Bone marrow (tissue), 2 donors: Measurements from ENCODE around the gene ACTR3C.

Source experiments
- DNase-seq, 2 donors: peaks; one replicate each; lab custom pipeline; 2025; lab: John Stamatoyannopoulos, UW

Gene ACTR3C

DNA sequence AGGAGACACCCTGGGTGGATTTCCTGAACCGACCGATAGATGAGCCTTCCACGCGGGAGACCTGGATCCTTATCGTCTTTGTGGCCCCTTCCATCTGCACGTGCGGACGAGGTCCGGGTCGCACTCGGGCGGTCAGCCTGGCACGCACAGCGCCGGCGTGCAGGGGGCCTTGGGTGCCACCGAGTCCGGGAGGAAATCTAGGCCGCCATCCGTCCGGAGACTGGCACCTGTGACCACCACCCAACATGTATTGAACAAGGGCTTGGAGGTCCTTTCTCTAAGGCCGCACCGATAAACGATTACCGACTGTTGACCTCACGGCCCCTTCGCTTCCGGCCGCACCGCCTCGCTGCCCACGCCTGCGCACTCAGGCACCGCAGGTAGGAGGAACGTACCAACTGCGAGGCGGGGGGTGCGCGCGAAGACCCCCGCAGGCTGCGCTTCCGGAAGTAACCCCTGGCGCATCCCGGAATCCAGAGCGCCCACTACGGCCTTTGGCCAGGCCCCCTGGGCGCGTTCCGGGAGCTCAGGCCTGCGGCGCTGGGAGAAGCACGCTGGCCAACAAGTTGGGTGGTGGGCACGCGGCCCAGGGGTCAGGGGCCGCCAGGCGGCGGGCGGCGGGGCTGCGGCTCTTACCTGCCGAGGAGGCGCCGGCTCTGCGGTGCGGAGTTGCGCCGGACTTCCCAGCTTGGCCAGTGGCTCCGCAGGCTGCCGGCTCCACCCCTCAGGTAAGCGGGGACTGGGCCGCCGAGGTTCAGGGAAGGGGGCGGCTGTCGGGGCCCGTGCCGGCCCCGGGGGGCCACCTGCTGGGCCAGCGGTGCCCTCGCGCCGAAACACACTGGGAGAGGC is at the start of gene ACTR3C, which contains the start of gene LRRC61:
Gene ACTR3C (minus strand): TSS at position 713 of the 849 bp plus-strand sequence. CDS start 28,249 bp downstream, outside the sequence.
Gene LRRC61 (plus strand): TSS at position 523 of the 849 bp plus-strand sequence. CDS start 13,507 bp downstream, outside the sequence.
- DNase-seq, result peak in 1 of 2 donors; percentile 26

DNA sequence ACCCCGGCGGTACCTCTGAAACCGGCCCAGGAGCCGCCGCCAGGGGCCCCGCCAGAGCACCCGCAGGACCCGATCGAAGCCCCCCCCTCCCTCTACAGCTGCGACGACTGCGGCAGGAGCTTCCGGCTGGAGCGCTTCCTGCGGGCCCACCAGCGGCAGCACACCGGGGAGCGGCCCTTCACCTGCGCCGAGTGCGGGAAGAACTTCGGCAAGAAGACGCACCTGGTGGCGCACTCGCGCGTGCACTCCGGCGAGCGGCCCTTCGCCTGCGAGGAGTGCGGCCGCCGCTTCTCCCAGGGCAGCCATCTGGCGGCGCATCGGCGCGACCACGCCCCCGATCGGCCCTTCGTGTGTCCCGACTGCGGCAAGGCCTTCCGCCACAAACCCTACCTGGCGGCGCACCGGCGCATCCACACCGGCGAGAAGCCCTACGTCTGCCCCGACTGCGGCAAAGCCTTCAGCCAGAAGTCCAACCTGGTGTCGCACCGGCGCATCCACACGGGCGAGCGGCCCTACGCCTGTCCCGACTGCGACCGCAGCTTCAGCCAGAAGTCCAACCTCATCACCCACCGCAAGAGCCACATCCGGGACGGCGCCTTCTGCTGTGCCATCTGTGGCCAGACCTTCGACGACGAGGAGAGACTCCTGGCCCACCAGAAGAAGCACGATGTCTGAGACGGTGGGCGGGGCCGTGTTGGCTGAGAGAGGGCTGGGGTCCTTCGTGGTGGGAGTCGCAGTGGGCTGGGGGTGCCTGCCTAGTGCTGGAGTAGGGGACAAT is 49.1 kb upstream of the ACTR3C start:
- DNase-seq, result no peak

DNA sequence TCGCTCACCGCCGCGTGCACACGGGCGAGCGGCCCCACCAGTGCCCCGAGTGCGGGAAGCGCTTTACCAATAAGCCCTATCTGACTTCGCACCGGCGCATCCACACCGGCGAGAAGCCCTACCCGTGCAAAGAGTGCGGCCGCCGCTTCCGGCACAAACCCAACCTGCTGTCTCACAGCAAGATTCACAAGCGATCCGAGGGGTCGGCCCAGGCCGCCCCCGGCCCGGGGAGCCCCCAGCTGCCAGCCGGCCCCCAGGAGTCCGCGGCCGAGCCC is 48.6 kb upstream of the ACTR3C start:
- DNase-seq, result no peak

DNA sequence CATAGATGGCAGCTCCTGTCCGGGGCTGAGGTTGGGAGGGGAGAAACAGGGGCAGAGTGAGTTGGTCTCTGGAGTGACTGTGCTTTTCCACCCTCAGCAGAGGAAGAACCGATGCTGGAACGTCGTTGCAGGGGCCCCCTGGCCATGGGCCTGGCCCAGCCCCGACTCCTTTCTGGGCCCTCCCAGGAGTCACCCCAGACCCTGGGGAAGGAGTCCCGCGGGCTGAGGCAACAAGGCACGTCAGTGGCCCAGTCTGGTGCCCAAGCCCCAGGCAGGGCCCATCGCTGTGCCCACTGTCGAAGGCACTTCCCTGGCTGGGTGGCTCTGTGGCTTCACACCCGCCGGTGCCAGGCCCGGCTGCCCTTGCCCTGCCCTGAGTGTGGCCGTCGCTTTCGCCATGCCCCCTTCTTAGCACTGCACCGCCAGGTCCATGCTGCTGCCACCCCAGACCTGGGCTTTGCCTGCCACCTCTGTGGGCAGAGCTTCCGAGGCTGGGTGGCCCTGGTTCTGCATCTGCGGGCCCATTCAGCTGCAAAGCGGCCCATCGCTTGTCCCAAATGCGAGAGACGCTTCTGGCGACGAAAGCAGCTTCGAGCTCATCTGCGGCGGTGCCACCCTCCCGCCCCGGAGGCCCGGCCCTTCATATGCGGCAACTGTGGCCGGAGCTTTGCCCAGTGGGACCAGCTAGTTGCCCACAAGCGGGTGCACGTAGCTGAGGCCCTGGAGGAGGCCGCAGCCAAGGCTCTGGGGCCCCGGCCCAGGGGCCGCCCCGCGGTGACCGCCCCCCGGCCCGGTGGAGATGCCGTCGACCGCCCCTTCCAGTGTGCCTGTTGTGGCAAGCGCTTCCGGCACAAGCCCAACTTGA is 48.0 kb upstream of the ACTR3C start:
- DNase-seq, result no peak

DNA sequence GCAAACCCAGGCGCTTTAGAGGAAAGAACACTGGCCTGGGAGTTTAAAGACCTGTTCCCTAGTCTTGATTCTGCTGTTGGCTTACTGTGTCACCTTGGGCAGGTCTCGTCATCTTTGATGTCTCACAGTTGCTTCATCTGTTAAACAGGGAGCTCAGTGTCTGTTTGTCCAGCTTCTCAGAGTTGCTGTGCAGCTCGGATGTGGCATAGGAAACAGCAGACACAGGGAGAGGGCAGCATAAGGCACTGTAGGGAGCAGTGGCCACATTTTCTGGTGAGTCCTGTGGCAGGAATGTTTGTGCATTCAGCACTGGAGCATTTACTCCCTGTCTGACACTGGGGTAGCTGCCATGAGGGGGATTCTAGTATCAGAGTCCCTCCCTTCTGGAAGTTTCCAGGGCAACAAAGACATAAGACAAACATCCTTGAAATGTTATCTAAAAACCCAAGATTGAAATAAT is 47.3 kb upstream of the ACTR3C start:
- DNase-seq, result no peak

DNA sequence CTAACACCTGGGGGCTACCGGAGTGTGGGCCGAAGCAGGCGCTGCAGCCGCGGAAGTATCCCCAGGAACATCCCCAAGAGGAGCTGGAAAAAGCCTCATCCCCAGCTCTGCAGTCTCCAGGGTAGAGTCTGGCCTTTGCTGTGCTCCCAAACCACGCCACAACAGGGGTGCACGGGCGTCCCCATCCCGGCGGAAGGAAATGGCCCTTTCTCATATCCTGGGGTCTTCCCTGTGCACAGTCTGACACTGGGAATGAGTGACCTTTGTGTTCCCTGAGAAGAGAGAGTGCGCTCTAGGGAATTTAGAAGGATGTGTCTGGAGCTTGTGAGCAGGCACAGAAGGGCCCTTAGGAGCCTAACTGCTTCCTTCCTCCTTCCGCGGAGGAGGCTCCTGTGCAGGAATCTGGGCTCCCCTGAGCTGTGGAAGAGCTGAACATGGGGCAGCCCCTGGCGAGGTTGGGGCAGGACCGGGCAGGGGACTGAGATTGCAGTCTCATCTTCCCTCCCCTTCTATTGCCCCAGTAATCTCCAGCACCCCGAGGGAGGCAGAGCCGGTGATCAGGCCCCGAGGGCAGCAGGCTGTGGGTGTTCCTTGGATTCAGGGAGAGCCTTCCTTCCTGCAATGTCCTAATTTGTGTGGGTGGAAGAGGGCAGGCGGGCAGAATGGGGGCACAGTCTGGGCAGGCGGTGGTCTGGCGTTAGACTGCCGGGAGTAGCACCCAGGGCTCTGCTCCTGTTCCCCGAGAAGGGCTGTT is 46.6 kb upstream of the ACTR3C start:
- no peak for DNase-seq

DNA sequence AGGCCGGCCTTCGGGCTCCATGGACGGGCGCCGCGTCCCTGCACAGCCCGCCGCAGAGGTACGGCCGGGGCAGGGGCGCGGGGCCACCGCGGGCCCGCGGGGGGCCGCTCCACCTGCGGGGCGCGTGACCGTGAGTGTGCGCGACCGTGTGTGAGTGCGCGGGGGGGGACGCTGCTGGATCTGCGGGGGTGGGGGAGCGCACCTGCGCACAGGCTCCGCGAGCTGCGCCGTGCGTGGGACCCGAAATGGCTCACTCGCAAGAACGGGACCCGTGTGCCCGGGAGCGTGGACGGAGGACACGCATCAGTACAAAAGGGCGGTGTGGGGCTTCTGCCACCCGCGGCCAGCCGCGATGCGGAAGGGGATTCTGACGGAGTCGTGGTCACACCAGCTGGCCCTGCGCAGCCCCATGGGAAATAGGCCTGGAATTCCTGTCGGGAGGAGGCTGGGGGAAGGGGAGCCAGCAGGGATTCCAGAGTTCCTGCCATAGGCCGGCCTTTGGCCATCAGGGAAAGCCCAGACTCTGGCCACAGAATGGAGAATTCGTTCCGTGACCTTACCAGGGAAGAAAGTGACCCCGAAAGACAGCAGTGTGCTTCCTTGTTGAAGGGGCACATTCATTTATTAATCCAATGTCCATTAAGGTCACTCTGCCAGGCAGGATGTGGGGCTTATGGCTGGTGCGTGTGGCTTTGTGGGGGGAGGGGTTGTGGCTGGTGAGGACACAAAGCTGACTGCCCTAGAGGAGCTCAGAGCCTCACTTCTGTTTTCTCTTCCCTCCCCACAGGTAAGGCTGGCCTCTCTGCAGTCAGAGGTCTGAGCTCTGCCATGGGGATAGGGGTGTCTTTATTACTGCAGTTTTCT is 45.8 kb upstream of the ACTR3C start:
- peak in 1 of 2 donors; percentile 54 for DNase-seq

DNA sequence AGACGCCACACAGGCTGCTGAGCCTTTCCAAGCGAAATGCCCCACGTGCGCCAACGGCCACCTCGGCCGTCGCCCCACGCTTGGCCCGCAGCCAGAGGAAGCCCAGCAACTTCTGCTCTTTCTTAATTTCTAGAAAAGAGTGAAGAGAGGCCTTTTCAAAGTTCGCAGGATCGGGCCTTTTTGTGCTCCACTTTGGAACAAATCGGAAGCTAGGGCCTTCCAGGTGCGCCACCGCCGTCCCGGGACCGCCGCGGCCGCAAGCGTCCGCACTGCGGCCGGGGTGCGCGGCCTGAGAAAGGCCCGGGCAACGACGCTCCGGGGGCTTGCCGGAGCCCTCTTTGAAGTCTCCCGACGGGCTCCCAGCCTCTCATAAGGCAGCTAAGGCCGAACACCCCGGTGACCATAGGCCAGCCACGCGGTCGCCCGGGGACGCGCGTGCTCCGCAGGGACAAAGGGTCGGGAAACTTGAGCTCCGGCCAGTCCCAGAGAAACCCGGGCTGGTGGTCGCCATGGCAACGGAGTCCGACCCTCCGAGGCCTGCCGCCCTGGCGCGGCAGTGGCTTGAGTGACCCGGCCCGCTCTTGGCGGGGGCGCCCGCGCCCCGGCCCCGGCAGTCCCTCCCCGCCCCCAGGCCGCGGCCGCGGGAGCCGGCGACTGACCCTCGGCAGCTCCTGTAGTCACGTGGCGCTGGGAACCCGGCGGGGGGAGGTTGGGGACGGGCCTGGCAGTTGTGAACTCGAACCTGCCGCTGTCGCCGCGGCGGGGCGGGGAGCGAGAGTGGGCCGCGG is 44.9 kb upstream of the ACTR3C start, which contains the start of gene REPIN1:
Gene REPIN1 (plus strand): TSS at position 727 of the 788 bp plus-strand sequence. CDS start 890 bp downstream, outside the sequence.
- DNase-seq, result peak; percentile 44 to 58

DNA sequence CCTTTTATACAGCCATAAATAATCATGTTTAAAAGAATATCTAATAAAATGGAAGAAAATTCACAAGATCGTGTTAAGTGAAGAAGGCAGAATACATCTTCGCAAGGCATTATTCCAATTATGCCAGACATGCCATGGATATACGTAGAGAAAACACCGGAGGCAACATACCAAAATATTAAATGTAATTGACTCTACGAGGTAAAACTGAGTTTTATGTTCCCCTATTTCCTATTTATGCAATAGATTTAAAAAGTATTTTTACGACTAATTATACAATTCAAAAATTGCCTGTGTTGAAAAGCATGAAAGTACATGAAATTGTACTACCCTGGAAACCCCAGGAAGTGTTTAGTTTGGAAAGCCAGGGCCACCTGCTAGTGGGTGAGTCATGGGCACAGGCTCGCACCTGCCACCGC is 44.3 kb upstream of the ACTR3C start:
- DNase-seq, result no peak

DNA sequence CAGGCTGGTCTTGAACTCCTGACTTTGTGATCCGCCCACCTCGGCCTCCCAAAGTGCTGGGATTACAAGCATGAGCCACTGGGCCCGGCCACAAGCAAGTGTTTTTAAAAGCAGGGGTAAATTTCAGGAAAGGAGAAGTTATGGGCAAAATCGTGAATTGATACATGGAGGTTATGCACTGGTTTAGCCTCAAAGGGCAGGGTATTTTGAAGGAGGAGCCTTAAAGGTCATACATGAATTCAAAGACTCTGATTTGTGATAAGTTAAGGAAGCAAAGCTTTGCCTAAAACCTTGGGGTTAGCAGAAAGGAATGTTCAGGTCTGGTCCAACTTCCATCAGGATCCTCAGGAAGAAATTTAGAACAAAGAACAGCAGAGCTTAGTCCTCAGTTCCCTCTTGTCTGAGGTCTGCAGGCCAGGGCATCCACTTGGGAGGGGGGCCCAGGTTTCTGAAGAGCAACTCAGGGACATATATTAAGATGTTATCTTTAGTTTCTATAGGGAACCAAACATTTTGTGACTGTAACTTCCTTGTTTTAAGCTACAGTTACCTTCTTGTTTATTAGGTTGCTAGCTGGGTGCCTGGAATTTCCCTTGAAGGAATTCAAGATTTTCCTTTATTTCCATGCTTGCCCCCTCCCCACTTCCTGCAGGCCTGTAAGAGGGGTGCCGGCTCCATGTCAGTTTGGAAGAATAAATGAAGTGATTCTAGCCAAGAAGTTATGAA is 42.5 kb upstream of the ACTR3C start:
- peak in 1 of 2 donors; percentile 56 for DNase-seq

DNA sequence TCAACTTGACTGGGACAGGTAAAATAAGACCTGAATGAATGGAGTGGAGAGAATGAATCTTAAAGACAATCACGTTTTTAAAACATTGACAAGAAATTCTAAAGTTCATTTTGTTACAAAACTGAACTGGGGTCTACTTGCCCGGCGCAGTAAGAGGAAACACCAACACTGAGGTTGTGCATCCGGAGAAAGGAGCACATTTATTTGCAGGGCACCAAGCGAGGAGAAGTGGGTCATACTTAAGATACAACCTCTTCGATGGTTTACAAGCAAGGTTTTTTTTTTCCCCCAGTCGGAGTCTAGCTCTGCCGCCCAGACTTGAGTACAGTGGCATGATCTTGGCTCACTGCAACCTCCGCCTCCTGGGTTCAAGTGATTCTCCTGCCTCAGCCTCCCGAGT is 41.8 kb upstream of the ACTR3C start:
- no peak for DNase-seq

DNA sequence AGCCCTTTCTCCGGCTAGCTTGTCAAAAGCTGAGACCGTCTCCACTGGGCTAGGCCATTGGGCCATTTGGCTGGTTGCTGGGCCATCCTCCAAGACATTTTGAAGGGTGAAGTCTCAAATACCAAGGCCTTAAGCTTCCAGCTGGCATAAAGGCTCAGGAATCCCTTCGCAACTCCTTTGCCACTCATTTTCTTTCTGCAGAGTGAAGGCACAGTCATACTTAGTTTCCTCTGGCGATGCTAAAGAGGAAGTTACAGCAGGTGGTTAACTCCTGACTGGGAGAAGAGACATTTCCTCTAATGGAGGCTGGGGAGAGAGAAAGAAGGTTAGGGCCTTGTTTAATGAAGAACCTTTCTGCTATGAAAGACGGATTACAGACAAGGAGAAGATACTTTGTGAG is 40.5 kb upstream of the ACTR3C start:
- DNase-seq, result peak in 1 of 2 donors; percentile 84

DNA sequence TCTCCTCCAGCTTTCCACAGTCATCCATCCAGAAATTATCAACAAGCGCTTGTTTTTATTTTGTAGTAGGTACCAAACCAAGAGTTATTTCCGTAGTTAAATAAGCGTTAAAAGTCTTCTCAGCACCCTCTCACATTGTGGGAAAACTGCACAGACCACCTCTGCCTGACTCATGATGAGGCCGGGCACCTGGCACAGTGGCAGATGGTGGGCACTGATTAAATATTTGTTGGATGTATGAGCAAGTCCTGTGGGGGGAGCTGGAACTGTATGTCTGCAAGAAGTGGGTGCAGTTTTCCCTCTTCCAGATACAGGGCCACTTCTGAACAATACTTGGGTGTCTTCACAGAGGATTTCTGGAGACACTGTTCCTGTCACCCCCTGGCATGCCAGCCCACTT is 40.0 kb upstream of the ACTR3C start:
- DNase-seq, result peak in 1 of 2 donors; percentile 17

DNA sequence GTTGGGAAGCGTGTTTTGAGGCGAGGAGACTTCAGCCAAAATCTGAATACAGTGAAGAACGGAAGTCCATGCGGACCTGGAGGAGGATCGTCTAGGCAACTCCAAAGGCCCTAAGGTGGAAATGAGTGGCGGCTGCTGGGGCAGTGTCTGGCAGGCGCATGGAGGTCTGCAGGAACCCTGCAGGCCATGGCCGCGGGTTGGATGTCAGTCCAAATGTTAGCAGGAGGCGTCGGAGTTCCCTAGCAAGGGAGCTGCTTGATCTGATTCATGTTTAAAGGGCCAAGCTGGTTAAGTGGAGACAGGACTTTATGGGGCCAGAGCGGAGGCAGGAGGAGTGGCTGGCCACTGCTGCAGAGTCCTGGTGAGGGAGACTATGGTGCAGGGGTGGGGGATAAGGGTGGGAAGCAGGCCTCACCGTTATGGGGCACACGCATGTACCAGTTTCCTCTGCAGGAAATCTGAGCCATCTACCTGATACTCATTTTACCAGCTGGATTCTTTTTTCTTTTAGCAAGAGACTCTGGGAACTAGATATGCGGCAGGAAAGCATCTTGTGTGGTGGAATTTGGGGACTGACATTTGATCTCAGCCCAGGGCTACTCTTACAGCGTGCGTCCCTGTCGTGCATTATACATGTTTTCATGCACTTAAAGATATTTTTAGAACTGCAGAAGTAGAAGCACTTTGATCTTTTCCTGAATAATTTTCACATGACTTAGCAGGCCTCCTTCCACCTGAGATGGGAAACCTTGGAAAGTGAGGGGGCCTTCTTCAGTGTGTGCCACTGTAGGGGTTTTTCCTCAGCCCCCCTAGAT is 38.7 kb upstream of the ACTR3C start:
- DNase-seq, result no peak

DNA sequence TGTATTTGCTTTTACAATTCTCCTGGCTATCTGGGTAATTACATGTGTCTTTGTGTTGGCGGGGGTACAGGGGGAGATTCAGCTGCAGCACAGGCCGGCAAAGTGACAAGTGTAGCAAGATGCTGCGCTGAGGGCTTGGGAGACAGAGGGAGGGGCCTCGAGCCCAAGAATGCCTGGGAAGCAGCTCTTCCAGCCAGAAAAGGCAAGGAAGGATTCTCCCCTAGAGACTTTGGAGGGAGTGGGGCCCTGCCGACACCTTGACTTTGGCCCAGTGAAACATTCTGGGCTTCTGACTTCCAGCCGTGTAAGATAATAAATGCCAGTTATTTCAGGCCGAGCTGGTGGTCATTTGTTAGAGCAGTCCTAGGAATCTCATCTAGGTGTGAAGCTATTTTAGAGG is 38.1 kb upstream of the ACTR3C start:
- DNase-seq, result no peak

DNA sequence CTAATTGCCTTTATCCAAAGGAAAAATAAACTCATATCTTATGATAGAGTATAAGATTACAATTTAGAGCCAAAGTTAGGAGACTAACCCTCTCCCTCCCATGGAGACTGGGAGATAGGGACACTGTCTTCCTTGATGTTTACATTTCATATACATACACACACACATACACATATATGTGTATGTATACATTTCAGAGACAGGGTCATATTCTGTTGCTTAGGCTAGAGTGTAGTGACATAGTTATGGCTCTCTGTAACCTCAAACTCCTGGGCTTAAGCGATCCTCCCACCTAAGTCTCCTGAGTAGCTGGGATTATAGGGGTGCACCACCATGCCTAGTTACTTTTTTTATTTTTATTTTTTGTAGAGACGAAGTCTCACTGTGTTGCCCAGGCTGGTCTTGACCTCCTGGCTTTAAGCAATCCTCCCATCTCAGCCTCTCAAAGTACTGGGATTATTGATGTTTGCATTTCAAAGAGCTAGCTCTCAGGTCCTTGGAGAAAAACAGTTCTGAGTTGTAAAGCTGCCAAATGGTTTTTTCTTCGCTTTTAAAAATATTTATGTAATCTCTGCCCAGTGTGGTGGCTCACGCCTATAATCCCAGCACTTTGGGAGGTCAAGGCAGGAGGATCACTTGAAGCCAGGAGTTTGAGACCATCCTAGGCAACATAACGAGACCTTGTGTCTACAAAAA is 37.2 kb upstream of the ACTR3C start:
- no peak for DNase-seq
